Loucy (cell line): ENCODE results near the gene SULT1C3.

ENCODE experiments used
- CTCF ChIP-seq: fragments of 200-600 bp; sonication (generic); conservative IDR thresholded peaks from 2 replicates; pipeline ENCODE4 v1.5.1; 2014; ENCODE audit warnings: mild to moderate bottlenecking, antibody characterized with exemption, low read length
- EZH2phosphoT487 ChIP-seq: fragments of 200-600 bp; IDR thresholded peaks from 2 replicates; pipeline ENCODE4 v1.6.1; 2018; ENCODE audit warnings: antibody characterized with exemption, mild to moderate bottlenecking, moderate library complexity, borderline replicate concordance

GRCh38 chr2:108222261-108222660 is 17.5 kb upstream of the SULT1C3 start:
- TF ChIP-seq CTCF, result no peak
- no peak for TF ChIP-seq EZH2phosphoT487
